Vagina (tissue), 2 donors: ENCODE measurements around the gene KRT3.

Experiments
- CTCF ChIP-seq, 3 experiments: fragments of 450-650 bp in 2 of 3; fragments of 200-600 bp in 1 of 3; sonication (generic) in 1 of 3; IDR thresholded peaks; one replicate each; pipeline ENCODE4 v1.5.1; 2017 to 2019; ENCODE audit warnings: antibody characterized with exemption in 3 of 3, mild to moderate bottlenecking in 2 of 3, moderate library complexity in 2 of 3
- POLR2A ChIP-seq, 2 donors: fragments of 450-650 bp; IDR thresholded peaks; one replicate each; pipeline ENCODE4 v1.6.1; 2017; ENCODE audit warnings: antibody characterized with exemption in 2 of 2, mild to moderate bottlenecking in 2 of 2, moderate library complexity in 2 of 2
- POLR2AphosphoS5 ChIP-seq, 2 donors: sonication (generic); formaldehyde crosslinking; IDR thresholded peaks; one replicate each; pipeline ENCODE4 v1.9.0; 2017; ENCODE audit warnings: antibody characterized with exemption in 2 of 2, mild to moderate bottlenecking in 2 of 2, low read depth in 1 of 2; ENCODE audit not compliant: insufficient read depth in 1 of 2

- no peak for TF ChIP-seq CTCF (IDR thresholded peaks at IDR 0.05)
- TF ChIP-seq POLR2A (IDR thresholded peaks at IDR 0.05) = no peak
- TF ChIP-seq POLR2AphosphoS5 (IDR thresholded peaks at IDR 0.05; ENCODE audit: insufficient read depth in 1 of 2, low read depth in 1 of 2) = no peak
These were observed 42.9 kb upstream of the KRT3 start for GRCh38 chr12:52838609-52839435.
